Measurements from ENCODE around the gene MTOR. TPM values are rescaled to one million over a fixed set of nuclear protein-coding genes. Genes with fewer than 3 reads are reported as not detected.

The MTOR gene
- total RNA-seq, 1 donor from 2014 or later = 43.6 TPM

DNA sequence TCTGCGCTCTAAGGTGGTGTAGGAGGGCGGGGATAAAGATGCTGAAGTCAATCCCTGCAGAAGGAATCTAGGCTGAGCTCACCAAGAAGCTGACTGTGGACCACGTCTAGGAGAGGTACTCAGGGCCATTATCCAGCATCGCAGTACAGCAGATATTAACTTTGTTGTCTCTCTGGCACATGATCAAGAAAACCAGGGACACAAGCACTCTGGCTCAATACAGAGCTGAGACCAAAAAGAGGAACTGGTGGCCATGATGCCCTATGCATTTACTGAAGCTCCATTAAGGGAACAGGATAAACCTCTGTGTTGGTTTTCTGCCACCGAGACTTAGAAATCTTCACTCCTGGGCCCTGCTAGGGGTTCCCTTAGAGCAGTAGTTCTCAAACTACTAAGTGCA, 111.2 kb downstream of the MTOR start:
- DNase-seq (ENCODE audit: low read depth) = no peak
- peaks cover 9% of the 10 kb centered on the region for H3K36me3 Mint-ChIP-seq (ENCODE audit: low read depth, unreplicated experiment)
- peaks cover 8% of the 10 kb centered on the region for H4K20me1 ChIP-seq (ENCODE audit: insufficient read depth, low read length)
- H3K9me3 ChIP-seq (ENCODE audit: insufficient read depth, low read depth, low read length) = no peaks in the 10 kb centered on the region
- H3K27ac ChIP-seq (ENCODE audit: low read depth, low read length) = no peak overlapping the region
- no peaks in the 10 kb centered on the region for H3K27me3 ChIP-seq (ENCODE audit: insufficient read depth, low read length)
- no peaks in the 10 kb centered on the region for H3K79me2 ChIP-seq (ENCODE audit: insufficient read depth, low read length)
- no peak overlapping the region for H3K9ac ChIP-seq (ENCODE audit: low read length)
- peaks cover 19% of the 10 kb centered on the region for H3K4me1 Mint-ChIP-seq (ENCODE audit: low read depth, unreplicated experiment)
- H3K4me3 Mint-ChIP-seq (ENCODE audit: unreplicated experiment) = no peak overlapping the region
- H2AFZ ChIP-seq (ENCODE audit: low read depth, low read length) = no peak overlapping the region
- no peak overlapping the region for H3K27ac Mint-ChIP-seq (ENCODE audit: unreplicated experiment)
- H3K36me3 ChIP-seq (ENCODE audit: insufficient read depth, low read length) = peaks cover 22% of the 10 kb centered on the region
- no peak overlapping the region for H3K4me3 ChIP-seq (ENCODE audit: insufficient read depth, low read depth, low read length)
- H3K27me3 Mint-ChIP-seq (ENCODE audit: low read depth, unreplicated experiment) = no peaks in the 10 kb centered on the region
- no peak overlapping the region for H3K4me2 ChIP-seq (ENCODE audit: low read length)
- no peak for FAIRE-seq
- peaks cover 14% of the 10 kb centered on the region for H3K4me1 ChIP-seq (ENCODE audit: insufficient read depth, low read length)
- no peaks in the 10 kb centered on the region for H3K9me3 Mint-ChIP-seq (ENCODE audit: unreplicated experiment)
- TF ChIP-seq CTCF (IDR thresholded peaks at IDR 0.05; ENCODE audit: insufficient read depth, low read depth, low read length) = no peak
- TF ChIP-seq EZH2 (IDR thresholded peaks at IDR 0.05; ENCODE audit: insufficient read depth, low read length) = no peak

GRCh38 chr1:11150326-11150725, 112.0 kb downstream of the MTOR start:
- no peak overlapping the region for H3K4me3 Mint-ChIP-seq (ENCODE audit: unreplicated experiment)
- FAIRE-seq = no peak

More at GRCh38 chr1:11150326-11150725, 112.0 kb downstream of the MTOR start:
- H2AFZ ChIP-seq (ENCODE audit: low read depth, low read length) = no peak overlapping the region
- H3K79me2 ChIP-seq (ENCODE audit: insufficient read depth, low read length) = no peaks in the 10 kb centered on the region
- DNase-seq (ENCODE audit: low read depth) = no peak
- Mint-ChIP-seq H3K27ac (ENCODE audit: unreplicated experiment) (no peak overlapping the region), H3K9me3 (ENCODE audit: unreplicated experiment) (no peaks in the 10 kb centered on the region), H3K4me1 (ENCODE audit: low read depth, unreplicated experiment) (peaks cover 19% of the 10 kb centered on the region), H3K36me3 (ENCODE audit: low read depth, unreplicated experiment) (peaks cover 12% of the 10 kb centered on the region), H3K27me3 (ENCODE audit: low read depth, unreplicated experiment) (no peaks in the 10 kb centered on the region)
- H3K4me2 ChIP-seq (ENCODE audit: low read length) = no peak overlapping the region
- peaks cover 14% of the 10 kb centered on the region for H3K4me1 ChIP-seq (ENCODE audit: insufficient read depth, low read length)
- no peak overlapping the region for H3K27ac ChIP-seq (ENCODE audit: low read depth, low read length)
- H3K27me3 ChIP-seq (ENCODE audit: insufficient read depth, low read length) = no peaks in the 10 kb centered on the region
- peaks cover 27% of the 10 kb centered on the region for H3K36me3 ChIP-seq (ENCODE audit: insufficient read depth, low read length)
- TF ChIP-seq CTCF (IDR thresholded peaks at IDR 0.05; ENCODE audit: insufficient read depth, low read depth, low read length) (no peak), EZH2 (IDR thresholded peaks at IDR 0.05; ENCODE audit: insufficient read depth, low read length) (no peak)
- H4K20me1 ChIP-seq (ENCODE audit: insufficient read depth, low read length) = peaks cover 8% of the 10 kb centered on the region
- H3K9me3 ChIP-seq (ENCODE audit: insufficient read depth, low read depth, low read length) = no peaks in the 10 kb centered on the region
- no peak overlapping the region for H3K4me3 ChIP-seq (ENCODE audit: insufficient read depth, low read depth, low read length)
- H3K9ac ChIP-seq (ENCODE audit: low read length) = no peak overlapping the region
